ENCODE data around the gene BABAM2. TPM values are rescaled to one million over a fixed set of nuclear protein-coding genes. Genes with fewer than 3 reads are reported as not detected.

Gene BABAM2
- total RNA-seq, 4 donors from 2014 or later, result 33.3 to 48.9 (median 37.9) TPM

- peak in 1 of 3 donors; percentile 12 for TF ChIP-seq POLR2AphosphoS5 (IDR thresholded peaks at IDR 0.05)
- no peak for TF ChIP-seq CTCF (IDR thresholded peaks at IDR 0.05)
- H3K4me3 ChIP-seq, result no peak overlapping the region
- H3K27ac ChIP-seq, result peak overlapping the region; percentile 26 to 68 (median 50)
- intact Hi-C loops (cut with DNase I; ENCODE audit: low total_unique reads), result loop anchor here (5.0 kb wide), 1 partner anchor 50 kb away; the partner anchor contains the start of gene FOSL2
- no peaks in the 10 kb centered on the region for H3K36me3 ChIP-seq
- H3K4me1 ChIP-seq, result peaks cover 6 to 39% (median 12%) of the 10 kb centered on the region in 4 donors
- no peaks in the 10 kb centered on the region for H3K9me3 ChIP-seq
- H3K27me3 ChIP-seq, result no peaks in the 10 kb centered on the region
- peak; percentile 47 for DNase-seq
- WGBS, 2 donors (ENCODE audit: low coverage in 1 of 2), result 68 to 89% methylated on average over 5 to 15 of the region's 15 CpGs
- in situ Hi-C loops (cut with MboI; ENCODE audit: low pct_ligation_motif_present in 1 of 4, low pct_unique_long_range_greater_than_20kb in 1 of 4, low sequenced_read_pairs in 3 of 4), result no loop called here
Observed at GRCh38 chr2:28342081-28342967, 451.8 kb downstream of the BABAM2 start.

GRCh38 chr2:28343184-28343942 is 452.8 kb downstream of the BABAM2 start:
- 74 to 87% methylated on average over 3 to 5 of the region's 5 CpGs for WGBS, 2 donors (ENCODE audit: low coverage in 1 of 2)
- H3K36me3 ChIP-seq, result no peaks in the 10 kb centered on the region
- no peak for TF ChIP-seq CTCF (IDR thresholded peaks at IDR 0.05)
- TF ChIP-seq EP300 (IDR thresholded peaks at IDR 0.05; ENCODE audit: low read depth), result no peak
- TF ChIP-seq POLR2AphosphoS5 (IDR thresholded peaks at IDR 0.05), result no peak
- TF ChIP-seq POLR2A (IDR thresholded peaks at IDR 0.05), result no peak
- H3K4me1 ChIP-seq, result peaks cover 6 to 30% (median 9%) of the 10 kb centered on the region in 4 donors
- intact Hi-C loops (cut with DNase I; ENCODE audit: low total_unique reads), result loop anchor here (5.0 kb wide), 1 partner anchor 49 kb away; the partner anchor contains the start of gene FOSL2
- no peak overlapping the region for H3K4me3 ChIP-seq
- in situ Hi-C loops (cut with MboI; ENCODE audit: low pct_ligation_motif_present in 1 of 4, low pct_unique_long_range_greater_than_20kb in 1 of 4, low sequenced_read_pairs in 3 of 4), result no loop called here
- no peak for DNase-seq
- peak overlapping the region; percentile 26 to 68 (median 50) for H3K27ac ChIP-seq
- no peaks in the 10 kb centered on the region for H3K27me3 ChIP-seq
- no peaks in the 10 kb centered on the region for H3K9me3 ChIP-seq

GRCh38 chr2:28343971-28344715 is 453.6 kb downstream of the BABAM2 start:
- WGBS, 2 donors (ENCODE audit: low coverage in 1 of 2), result 82 to 94% methylated on average over 6 to 20 of the region's 20 CpGs
- intact Hi-C loops (cut with DNase I; ENCODE audit: low total_unique reads), result loop anchor here (5.0 kb wide), 1 partner anchor 48 kb away; the partner anchor contains the start of gene FOSL2

More at GRCh38 chr2:28343971-28344715, 453.6 kb downstream of the BABAM2 start:
- in situ Hi-C loops (cut with MboI; ENCODE audit: low pct_ligation_motif_present in 1 of 4, low pct_unique_long_range_greater_than_20kb in 1 of 4, low sequenced_read_pairs in 3 of 4), result no loop called here
- Histone ChIP-seq H3K27me3 (no peaks in the 10 kb centered on the region), H3K4me3 (no peak overlapping the region), H3K36me3 (no peaks in the 10 kb centered on the region), H3K4me1 (peaks cover 0 to 22% (median 7%) of the 10 kb centered on the region in 4 donors), H3K9me3 (no peaks in the 10 kb centered on the region), H3K27ac (no peak overlapping the region)
- no peak for DNase-seq
- TF ChIP-seq EP300 (IDR thresholded peaks at IDR 0.05; ENCODE audit: low read depth) (no peak), POLR2A (IDR thresholded peaks at IDR 0.05) (no peak), CTCF (IDR thresholded peaks at IDR 0.05) (no peak), POLR2AphosphoS5 (IDR thresholded peaks at IDR 0.05) (no peak)

All from transverse colon (tissue), 4 donors.